Neural crest cell (in vitro differentiated cells): ENCODE results near the gene CRAT. TPM values are rescaled to one million over a fixed set of nuclear protein-coding genes. Genes with fewer than 3 reads are reported as not detected.

ENCODE experiments used
- DNase-seq: peaks from one replicate; pipeline ENCODE4 v3.0.0; 2021; ENCODE audit warnings: low read depth, mixed read lengths, low spot score
- H3K27ac Mint-ChIP-seq: one replicate; pipeline ENCODE4 v1.8.0; 2021; ENCODE audit warnings: mild to moderate bottlenecking, mixed read lengths; ENCODE audit not compliant: unreplicated experiment
- H3K27me3 Mint-ChIP-seq: 2 replicates; pipeline ENCODE4 v1.8.0; 2021; ENCODE audit warnings: low read depth, mild to moderate bottlenecking, mixed read lengths
- H3K36me3 Mint-ChIP-seq: 2 replicates; pipeline ENCODE4 v1.8.0; 2021; ENCODE audit warnings: low read depth, mild to moderate bottlenecking, mixed read lengths
- H3K4me1 Mint-ChIP-seq: 2 replicates; pipeline ENCODE4 v1.8.0; 2021; ENCODE audit warnings: mixed read lengths
- H3K4me3 Mint-ChIP-seq: one replicate; pipeline ENCODE4 v1.8.0; 2021; ENCODE audit warnings: mild to moderate bottlenecking, mixed read lengths
- H3K9me3 Mint-ChIP-seq: 2 replicates; pipeline ENCODE4 v1.8.0; 2021; ENCODE audit warnings: mixed read lengths
- total RNA-seq: library from RNA; stranded (reverse); gene quantifications from 2 replicates; pipeline ENCODE4 v1.2.1, GENCODE V29; 2021
- TF ChIP-seq, protein P1 (sequence below): fragments of 200-600 bp; sonication (generic); conservative IDR thresholded peaks from 2 replicates; pipeline ENCODE4 v1.5.0; 2021; ENCODE audit warnings: antibody characterized with exemption, mild to moderate bottlenecking

Gene CRAT
- total RNA-seq, 1 donor from 2014 or later = 24.9 TPM

GRCh38 chr9:129068110-129068509, 42.5 kb downstream of the CRAT start:
- H3K4me3 Mint-ChIP-seq = peak overlapping the region; percentile 48
- H3K9me3 Mint-ChIP-seq = no peaks in the 10 kb centered on the region
- DNase-seq = no peak
- TF ChIP-seq, protein P1, sequence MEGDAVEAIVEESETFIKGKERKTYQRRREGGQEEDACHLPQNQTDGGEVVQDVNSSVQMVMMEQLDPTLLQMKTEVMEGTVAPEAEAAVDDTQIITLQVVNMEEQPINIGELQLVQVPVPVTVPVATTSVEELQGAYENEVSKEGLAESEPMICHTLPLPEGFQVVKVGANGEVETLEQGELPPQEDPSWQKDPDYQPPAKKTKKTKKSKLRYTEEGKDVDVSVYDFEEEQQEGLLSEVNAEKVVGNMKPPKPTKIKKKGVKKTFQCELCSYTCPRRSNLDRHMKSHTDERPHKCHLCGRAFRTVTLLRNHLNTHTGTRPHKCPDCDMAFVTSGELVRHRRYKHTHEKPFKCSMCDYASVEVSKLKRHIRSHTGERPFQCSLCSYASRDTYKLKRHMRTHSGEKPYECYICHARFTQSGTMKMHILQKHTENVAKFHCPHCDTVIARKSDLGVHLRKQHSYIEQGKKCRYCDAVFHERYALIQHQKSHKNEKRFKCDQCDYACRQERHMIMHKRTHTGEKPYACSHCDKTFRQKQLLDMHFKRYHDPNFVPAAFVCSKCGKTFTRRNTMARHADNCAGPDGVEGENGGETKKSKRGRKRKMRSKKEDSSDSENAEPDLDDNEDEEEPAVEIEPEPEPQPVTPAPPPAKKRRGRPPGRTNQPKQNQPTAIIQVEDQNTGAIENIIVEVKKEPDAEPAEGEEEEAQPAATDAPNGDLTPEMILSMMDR = no peak
- peaks cover 4% of the 10 kb centered on the region for H3K4me1 Mint-ChIP-seq
- H3K36me3 Mint-ChIP-seq = peaks cover 3% of the 10 kb centered on the region
- no peak overlapping the region for H3K27ac Mint-ChIP-seq
- H3K27me3 Mint-ChIP-seq = no peaks in the 10 kb centered on the region

DNA sequence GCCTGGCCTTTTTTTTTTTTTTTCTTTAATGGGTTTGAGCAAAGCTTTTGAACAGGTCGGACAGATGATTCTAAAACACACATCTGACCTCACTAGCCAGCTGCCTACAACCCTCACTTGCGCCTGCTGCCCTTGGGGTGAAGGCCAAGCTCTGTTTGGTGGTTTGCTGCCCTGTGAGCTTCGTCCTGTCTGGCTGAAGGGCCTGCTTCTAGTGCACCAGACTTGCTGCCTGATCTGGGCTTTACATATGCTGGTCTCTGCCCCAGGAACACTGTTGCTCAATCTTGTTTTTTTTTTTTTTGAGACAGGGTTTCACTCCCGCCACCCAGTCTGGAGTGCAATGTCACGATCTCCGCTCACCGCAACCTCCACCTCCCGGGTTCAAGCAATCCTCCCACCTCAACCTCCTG, 46.1 kb downstream of the CRAT start:
- peaks cover 3% of the 10 kb centered on the region for H3K36me3 Mint-ChIP-seq
- H3K9me3 Mint-ChIP-seq = no peaks in the 10 kb centered on the region
- TF ChIP-seq, protein P1 = no peak
- H3K27me3 Mint-ChIP-seq = no peaks in the 10 kb centered on the region
- H3K27ac Mint-ChIP-seq = no peak overlapping the region
- no peak overlapping the region for H3K4me3 Mint-ChIP-seq
- no peak for DNase-seq
- no peaks in the 10 kb centered on the region for H3K4me1 Mint-ChIP-seq

DNA sequence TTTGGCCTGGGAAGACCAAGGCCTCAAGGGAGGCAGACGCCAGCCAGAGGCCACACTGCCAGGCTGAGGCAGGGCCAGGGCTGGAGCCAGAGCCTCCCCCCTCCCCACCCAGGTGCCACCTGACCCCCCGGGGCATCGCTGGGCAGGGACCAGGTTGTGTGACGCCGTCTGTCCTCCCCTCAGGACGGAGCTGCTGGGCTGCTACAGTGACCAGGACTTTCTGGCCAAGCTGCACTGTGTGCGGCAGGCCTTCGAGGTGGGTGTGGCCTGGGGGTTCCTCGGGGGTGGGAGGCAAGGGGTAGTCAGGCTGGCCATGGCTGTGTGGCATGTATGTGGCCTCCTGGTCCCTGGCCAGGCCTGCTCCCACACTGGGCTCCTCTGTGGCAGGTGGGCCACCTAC, 47.5 kb downstream of the CRAT start:
- H3K9me3 Mint-ChIP-seq = no peaks in the 10 kb centered on the region
- no peak overlapping the region for H3K27ac Mint-ChIP-seq
- no peak for DNase-seq
- no peak overlapping the region for H3K4me3 Mint-ChIP-seq
- H3K36me3 Mint-ChIP-seq = peaks cover 3% of the 10 kb centered on the region
- TF ChIP-seq, protein P1 = no peak
- no peaks in the 10 kb centered on the region for H3K4me1 Mint-ChIP-seq
- H3K27me3 Mint-ChIP-seq = no peaks in the 10 kb centered on the region

DNA sequence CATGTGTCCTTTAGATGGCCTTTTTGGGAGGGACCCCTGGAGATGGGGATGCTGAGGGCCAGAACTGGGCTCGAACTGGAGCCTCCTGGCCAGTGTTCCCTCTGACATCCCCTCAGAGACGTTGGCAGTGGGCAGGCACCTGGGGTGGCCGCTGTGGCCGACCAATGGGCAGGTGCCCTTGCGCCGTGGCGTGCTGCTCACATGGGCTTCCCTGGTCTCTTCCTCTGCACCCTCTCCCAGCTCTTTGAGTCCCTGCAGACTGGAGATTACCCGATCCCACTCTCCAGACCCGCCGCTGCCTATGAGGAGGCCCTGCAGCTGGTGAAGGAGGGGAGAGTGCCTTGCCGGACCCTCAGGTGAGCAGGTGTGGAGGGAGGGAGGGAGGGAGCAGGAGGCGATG, 49.6 kb downstream of the CRAT start:
- Mint-ChIP-seq H3K36me3 (peaks cover 3% of the 10 kb centered on the region), H3K27ac (no peak overlapping the region), H3K4me3 (no peak overlapping the region), H3K27me3 (no peaks in the 10 kb centered on the region), H3K9me3 (no peaks in the 10 kb centered on the region), H3K4me1 (no peaks in the 10 kb centered on the region)
- DNase-seq = no peak
- TF ChIP-seq, protein P1 = no peak

DNA sequence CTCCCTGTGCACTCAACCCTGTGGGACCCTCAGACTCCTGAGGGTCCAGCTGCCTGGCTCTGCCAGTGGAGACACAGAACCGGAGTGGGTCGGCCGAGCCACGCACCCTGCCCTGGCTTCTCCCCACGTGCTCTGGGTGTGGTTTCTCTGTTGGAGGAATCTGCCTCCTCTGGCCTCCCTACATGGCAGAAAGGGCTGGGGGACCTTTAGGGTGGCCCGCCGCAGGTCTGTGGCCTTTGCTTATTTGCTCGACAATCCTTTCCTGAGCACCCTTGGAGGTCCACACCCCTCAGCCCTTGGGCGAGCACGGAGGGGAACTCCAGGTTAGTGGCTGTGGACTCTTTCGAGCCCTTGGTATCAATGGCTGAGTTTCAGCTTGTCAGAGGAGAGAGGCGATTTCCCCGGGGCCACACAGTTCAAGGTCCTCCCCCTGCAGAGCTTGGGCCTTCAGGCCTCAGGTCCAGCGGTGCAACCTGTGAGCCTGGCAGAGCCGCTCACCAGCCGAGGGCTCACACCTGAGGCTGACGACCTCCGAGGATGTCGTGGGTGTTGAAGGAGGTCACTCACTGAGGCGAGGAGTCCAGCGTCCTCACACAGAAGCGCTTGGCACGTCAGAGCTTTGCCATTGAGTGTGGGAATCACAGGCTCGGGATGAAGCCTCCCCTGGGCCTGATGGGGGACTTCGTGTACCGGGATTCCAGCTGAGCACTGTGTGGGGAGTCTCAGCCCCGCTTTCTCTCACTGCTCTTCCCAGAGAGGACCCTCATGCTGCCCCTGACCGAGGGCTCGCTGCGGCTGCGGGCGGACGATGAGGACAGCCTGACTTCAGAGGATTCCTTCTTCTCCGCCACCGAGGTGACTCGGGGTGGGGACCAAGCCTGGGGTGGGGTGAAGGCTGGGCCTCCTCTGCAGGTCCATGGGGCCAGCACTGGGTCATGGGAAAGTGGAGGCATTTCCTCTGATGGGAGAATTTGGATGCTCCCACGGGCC, 50.5 kb downstream of the CRAT start:
- Mint-ChIP-seq H3K27ac (peak overlapping the region; percentile 35), H3K27me3 (no peaks in the 10 kb centered on the region), H3K4me1 (no peaks in the 10 kb centered on the region), H3K36me3 (no peaks in the 10 kb centered on the region), H3K4me3 (no peak overlapping the region), H3K9me3 (no peaks in the 10 kb centered on the region)
- no peak for DNase-seq
- TF ChIP-seq, protein P1 = no peak
